ENCODE measurements around the gene FAM20C.

DNA sequence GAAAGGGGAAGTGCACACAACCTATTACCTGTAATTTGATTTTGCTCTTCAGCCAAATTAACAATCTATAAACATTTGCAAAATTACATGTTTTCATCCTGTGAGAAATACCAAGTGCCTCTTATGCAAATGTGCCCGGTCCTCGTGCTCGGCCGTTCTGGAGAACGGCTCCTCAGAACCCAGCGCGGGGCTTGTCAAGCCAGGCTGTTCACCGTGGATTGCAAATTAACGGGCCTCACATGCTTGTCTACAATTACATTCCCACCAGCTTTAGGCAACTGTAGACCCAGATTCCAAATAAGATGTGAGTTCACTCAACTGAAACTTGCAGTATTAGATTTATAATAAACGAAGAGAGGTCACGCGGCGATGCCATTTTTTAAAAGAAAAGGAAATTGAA lies 106.4 kb downstream of the FAM20C start:
- TF ChIP-seq, protein P1, sequence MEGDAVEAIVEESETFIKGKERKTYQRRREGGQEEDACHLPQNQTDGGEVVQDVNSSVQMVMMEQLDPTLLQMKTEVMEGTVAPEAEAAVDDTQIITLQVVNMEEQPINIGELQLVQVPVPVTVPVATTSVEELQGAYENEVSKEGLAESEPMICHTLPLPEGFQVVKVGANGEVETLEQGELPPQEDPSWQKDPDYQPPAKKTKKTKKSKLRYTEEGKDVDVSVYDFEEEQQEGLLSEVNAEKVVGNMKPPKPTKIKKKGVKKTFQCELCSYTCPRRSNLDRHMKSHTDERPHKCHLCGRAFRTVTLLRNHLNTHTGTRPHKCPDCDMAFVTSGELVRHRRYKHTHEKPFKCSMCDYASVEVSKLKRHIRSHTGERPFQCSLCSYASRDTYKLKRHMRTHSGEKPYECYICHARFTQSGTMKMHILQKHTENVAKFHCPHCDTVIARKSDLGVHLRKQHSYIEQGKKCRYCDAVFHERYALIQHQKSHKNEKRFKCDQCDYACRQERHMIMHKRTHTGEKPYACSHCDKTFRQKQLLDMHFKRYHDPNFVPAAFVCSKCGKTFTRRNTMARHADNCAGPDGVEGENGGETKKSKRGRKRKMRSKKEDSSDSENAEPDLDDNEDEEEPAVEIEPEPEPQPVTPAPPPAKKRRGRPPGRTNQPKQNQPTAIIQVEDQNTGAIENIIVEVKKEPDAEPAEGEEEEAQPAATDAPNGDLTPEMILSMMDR (IDR thresholded peaks at IDR 0.05) = no peak
- no peak for TF ChIP-seq POLR2A (IDR thresholded peaks at IDR 0.05)
